Endometrial microvascular endothelial cells (primary cell): ENCODE measurements around the gene VASH2. TPM values are rescaled to one million over a fixed set of nuclear protein-coding genes. Genes with fewer than 3 reads are reported as not detected.
"Not testable (repeated sequence)": the region's sequence is repeated elsewhere in the genome, so short reads cannot be mapped to it uniquely, and the experiment has no call there.

Source experiments
- in situ Hi-C: cut with HindIII; loops from 2 replicates; pipeline ENCODE4 v1.10.0; 2017; ENCODE audit warnings: low sequenced_read_pairs, low pct_unique_long_range_greater_than_20kb; ENCODE audit errors: inconsistent ontology term
- total RNA-seq: library from RNA; depleted of rRNA; stranded (reverse); fragments of >200 nt; gene quantifications from one replicate; pipeline ENCODE4 v1.2.3, GENCODE V29; 2015; ENCODE audit errors: inconsistent ontology term

Gene VASH2
- total RNA-seq, 1 donor from 2014 or later: 0.09 TPM

GRCh38 chr1:213008564-213008963 is 58.2 kb downstream of the VASH2 start:
- in situ Hi-C loops: no loop called here

- in situ Hi-C loops: no loop called here
These were observed 64.3 kb downstream of the VASH2 start for GRCh38 chr1:213014642-213015041.

DNA sequence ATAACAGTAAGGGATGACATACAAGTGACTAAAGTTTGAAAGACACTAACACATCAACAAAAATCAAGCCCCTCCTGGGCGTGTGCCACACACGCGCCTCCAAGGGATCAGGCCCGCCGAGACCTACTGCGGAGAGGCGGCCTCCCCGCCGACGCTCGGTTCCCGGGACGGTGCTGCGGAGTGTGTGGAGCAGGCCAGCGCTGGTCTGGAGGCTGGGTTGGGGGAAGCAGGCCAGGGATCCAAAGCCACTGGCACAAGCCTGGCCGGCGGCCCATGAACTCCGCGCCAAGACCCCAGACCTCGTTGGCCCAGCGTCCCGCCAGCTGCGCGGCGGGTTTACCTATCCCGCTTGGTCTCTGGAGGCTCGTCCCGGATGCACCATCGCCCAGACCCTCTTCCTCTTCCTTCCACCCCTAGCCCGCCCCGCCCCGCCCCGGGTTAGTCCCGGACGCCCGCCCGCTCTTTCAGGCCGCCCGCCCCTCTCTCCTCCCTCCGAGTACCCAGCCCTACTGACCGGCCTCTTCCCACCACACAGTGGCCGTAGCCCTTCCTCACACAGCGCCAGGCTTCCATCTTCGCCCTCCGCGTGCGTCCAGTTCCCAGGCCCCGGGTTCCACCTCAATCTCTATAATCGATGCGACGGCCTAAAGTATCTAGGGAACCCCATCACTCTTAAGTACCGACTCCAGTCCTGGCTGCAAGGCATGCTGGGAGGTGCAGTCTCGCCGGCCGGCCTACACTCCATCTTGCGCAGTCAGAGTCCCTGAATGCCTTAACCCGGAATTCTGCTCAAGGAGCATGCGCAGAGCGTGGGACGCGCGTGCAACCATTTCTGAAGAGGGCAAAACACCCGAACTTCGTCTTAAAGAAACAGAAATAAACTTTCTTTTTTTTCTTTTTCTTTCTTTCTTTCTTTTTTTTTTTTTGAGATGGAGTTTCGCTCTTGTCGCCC is 65.0 kb downstream of the VASH2 start, which contains the start of gene ANGEL2:
Gene ANGEL2, minus strand, starts transcription at position 769 of the 952 bp plus-strand sequence. Its CDS starts 196 bp downstream, at position 573.
- in situ Hi-C loops: no loop called here

GRCh38 chr1:213017447-213018273 is 67.3 kb downstream of the VASH2 start:
- in situ Hi-C loops: no loop called here

DNA sequence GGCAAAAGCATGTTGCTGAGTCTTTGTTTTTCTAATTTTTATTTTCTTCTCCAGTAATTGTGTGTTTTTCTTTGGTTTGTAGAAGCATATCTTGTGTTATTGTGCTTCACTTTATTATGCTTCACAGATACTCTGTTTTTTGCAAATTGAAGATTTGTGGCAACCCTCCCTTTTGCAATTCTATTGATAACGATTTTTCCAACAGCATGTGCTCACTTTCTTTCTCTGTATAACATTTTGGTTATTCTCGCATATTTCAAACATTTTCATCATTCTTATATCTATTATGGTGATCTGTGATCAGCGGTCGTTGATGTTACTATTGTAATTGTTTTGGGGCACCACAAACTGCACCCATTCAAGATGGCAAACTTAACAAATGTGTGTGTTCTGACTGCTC is 69.1 kb downstream of the VASH2 start:
- in situ Hi-C loops: no loop called here

- in situ Hi-C loops: no loop called here
These were observed 69.7 kb downstream of the VASH2 start for GRCh38 chr1:213020016-213020415.

DNA sequence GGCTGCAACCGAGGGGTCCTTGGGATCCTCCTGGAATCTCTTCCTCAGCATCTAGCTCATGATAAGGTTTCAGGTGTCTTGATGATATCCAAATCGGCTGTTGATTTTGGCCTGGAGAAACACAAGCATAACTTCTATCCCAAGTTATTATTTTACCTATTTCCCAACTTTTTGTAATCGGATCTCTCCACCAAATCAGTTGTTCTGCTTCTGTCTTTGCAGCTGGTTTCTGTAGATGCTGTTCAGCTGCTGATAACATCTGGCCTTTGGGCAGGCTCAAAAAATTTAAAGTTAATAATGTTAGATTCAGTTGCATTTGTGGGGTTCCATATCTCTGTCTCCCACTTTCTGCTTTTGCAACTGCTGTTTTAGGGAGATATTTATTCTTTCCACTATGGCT is 76.7 kb downstream of the VASH2 start:
- in situ Hi-C loops: not testable (repeated sequence)

DNA sequence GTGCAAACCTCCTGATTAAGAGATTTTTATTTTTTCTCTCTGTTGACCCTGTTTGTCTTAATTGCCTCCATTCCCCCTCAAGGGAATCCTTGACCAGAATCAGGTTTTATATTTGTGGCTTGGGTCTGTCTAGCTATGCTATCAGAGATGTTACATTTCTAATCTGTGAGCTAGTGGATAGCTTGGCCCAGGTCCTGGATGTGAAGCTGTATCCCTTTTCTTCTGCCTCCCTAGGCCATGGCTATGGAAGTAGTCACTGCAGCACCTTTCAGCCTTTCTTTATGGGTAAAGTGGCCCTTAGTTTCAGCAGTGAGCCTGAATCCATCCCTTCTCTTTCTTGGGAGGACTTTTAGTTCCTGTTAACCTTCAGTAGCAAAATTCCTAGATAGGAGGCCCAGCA is 82.3 kb downstream of the VASH2 start:
- in situ Hi-C loops: no loop called here

- in situ Hi-C loops: no loop called here
These were observed 84.4 kb downstream of the VASH2 start for GRCh38 chr1:213034713-213035112.

GRCh38 chr1:213035573-213035972 is 85.2 kb downstream of the VASH2 start:
- in situ Hi-C loops: no loop called here

Other genes with a start within 250 kb of the VASH2 start
- 29.1 TPM for gene NSL1, start 158.8 kb upstream of the VASH2 start, total RNA-seq
- gene TATDN3, start 158.6 kb upstream of the VASH2 start, total RNA-seq: 16.6 TPM
- not detected for gene SPATA45, start 102.9 kb upstream of the VASH2 start, total RNA-seq
- 6.2 TPM for gene FLVCR1, start 92.3 kb upstream of the VASH2 start, total RNA-seq
- 28.9 TPM for gene ANGEL2, start 65.3 kb downstream of the VASH2 start, total RNA-seq
- 16.6 TPM for gene RPS6KC1, start 100.7 kb downstream of the VASH2 start, total RNA-seq